B cell (primary cell): ENCODE results near the gene MPP7. TPM values are rescaled to one million over a fixed set of nuclear protein-coding genes. Genes with fewer than 3 reads are reported as not detected.

Source experiments
- ATAC-seq: fragments of 200-7000 bp; cut with Tn5 transposase; one replicate; pipeline ENCODE4 v1.10.0; 2021; ENCODE audit warnings: low read depth, mild to moderate bottlenecking, moderate number of reproducible peaks, moderate library complexity
- CTCF ChIA-PET: fragments of 350-600 bp; sonication (Branson Sonifier 250); formaldehyde crosslinking; loops from one replicate; lab custom pipeline; 2021; ENCODE audit warnings: antibody characterized with exemption, inconsistent platforms; lab: Charles Lee
- POLR2A ChIA-PET: fragments of 350-600 bp; sonication (Branson Sonifier 250); formaldehyde crosslinking; loops from one replicate; lab custom pipeline; 2021; ENCODE audit warnings: antibody characterized with exemption; lab: Charles Lee
- DNase-seq: peaks from one replicate; pipeline ENCODE4 v3.0.0; 2013
- H2AFZ ChIP-seq: 2 replicates; pipeline ENCODE4 v1.6.1; 2012; ENCODE audit warnings: mild to moderate bottlenecking, low read depth, low read length; ENCODE audit not compliant: insufficient read depth, poor library complexity, severe bottlenecking
- H3K27ac ChIP-seq, 2 donors: 1 replicate in 1 of 2; 2 replicates in 1 of 2; pipeline ENCODE4 v1.5.1; 2012 to 2013; ENCODE audit warnings: low read length in 2 of 2, mild to moderate bottlenecking in 2 of 2, moderate library complexity in 1 of 2
- H3K27me3 ChIP-seq, 4 experiments: fragments of 200-600 bp in 1 of 4; sonication (generic) in 1 of 4; replicated peaks in 1 of 4; 1 replicate in 2 of 4; 2 replicates in 2 of 4; pipeline versions ENCODE4 v1.6.1 to v1.7.0; 2013 to 2016; ENCODE audit warnings: low read length in 3 of 4, mild to moderate bottlenecking in 2 of 4, mixed read lengths in 1 of 4, moderate library complexity in 1 of 4; ENCODE audit not compliant: insufficient read depth in 4 of 4, control insufficient read depth in 3 of 4; ENCODE audit errors: control extremely low read depth in 1 of 4
- H3K36me3 ChIP-seq, 2 experiments: replicated peaks in 1 of 2; 1 replicate in 1 of 2; 2 replicates in 1 of 2; pipeline versions ENCODE4 v1.6.1 to v1.7.1; 2013; ENCODE audit warnings: low read length in 1 of 2; ENCODE audit not compliant: insufficient read depth in 2 of 2, control insufficient read depth in 1 of 2; ENCODE audit errors: control extremely low read depth in 1 of 2, extremely low read depth in 1 of 2
- H3K4me1 ChIP-seq, 2 donors: fragments of 200-600 bp in 1 of 2; sonication (generic) in 1 of 2; 1 replicate in 1 of 2; 2 replicates in 1 of 2; pipeline versions ENCODE4 v1.5.1 to v1.6.1; 2013 to 2017; ENCODE audit warnings: low read length in 2 of 2; ENCODE audit not compliant: control insufficient read depth in 2 of 2, insufficient read depth in 2 of 2
- H3K4me2 ChIP-seq: replicated peaks from 2 replicates; pipeline ENCODE3; 2012; ENCODE audit warnings: mild to moderate bottlenecking, low read depth, low read length; ENCODE audit not compliant: poor library complexity, severe bottlenecking
- H3K4me3 ChIP-seq, 5 experiments: fragments of 200-600 bp in 1 of 5; sonication (generic) in 1 of 5; 1 replicate in 3 of 5; 2 replicates in 2 of 5; pipeline versions ENCODE4 v1.5.1 to v1.7.0; 2011 to 2016; ENCODE audit warnings: low read length in 4 of 5, mild to moderate bottlenecking in 4 of 5, low read depth in 2 of 5, control low read depth in 1 of 5, moderate library complexity in 1 of 5; ENCODE audit not compliant: insufficient read depth in 1 of 5; ENCODE audit errors: control extremely low read depth in 1 of 5, extremely low read depth in 1 of 5
- H3K79me2 ChIP-seq: fragments of 200-600 bp; sonication (generic); one replicate; pipeline ENCODE4 v1.6.0; 2016; ENCODE audit warnings: low read length; ENCODE audit not compliant: control insufficient read depth, insufficient read depth
- H3K9ac ChIP-seq: fragments of 200-600 bp; sonication (generic); 2 replicates; pipeline ENCODE4 v1.6.1; 2017; ENCODE audit warnings: mild to moderate bottlenecking, low read length, moderate library complexity
- H3K9me3 ChIP-seq, 3 donors: one replicate each; pipeline versions ENCODE4 v1.6.1 to v1.7.1; 2013; ENCODE audit warnings: low read length in 2 of 3; ENCODE audit not compliant: control insufficient read depth in 2 of 3, insufficient read depth in 1 of 3; ENCODE audit errors: control extremely low read depth in 1 of 3
- H4K20me1 ChIP-seq: 2 replicates; pipeline ENCODE4 v1.6.0; 2012; ENCODE audit warnings: mild to moderate bottlenecking, low read length; ENCODE audit not compliant: insufficient read depth, control insufficient read depth, poor library complexity, severe bottlenecking
- H3K27ac Mint-ChIP-seq: one replicate; pipeline ENCODE4 v1.8.0; 2021; ENCODE audit warnings: mixed read lengths
- H3K27me3 Mint-ChIP-seq: one replicate; pipeline ENCODE4 v1.8.0; 2021; ENCODE audit warnings: mixed read lengths
- H3K4me1 Mint-ChIP-seq: one replicate; pipeline ENCODE4 v1.8.0; 2021; ENCODE audit warnings: mixed read lengths
- H3K4me3 Mint-ChIP-seq: one replicate; pipeline ENCODE4 v1.8.0; 2021; ENCODE audit warnings: mixed read lengths
- H3K9me3 Mint-ChIP-seq: one replicate; pipeline ENCODE4 v1.8.0; 2022; ENCODE audit warnings: mixed read lengths; ENCODE audit not compliant: insufficient read depth
- EZH2 ChIP-seq: IDR thresholded peaks from 2 replicates; pipeline ENCODE4 v1.6.1; 2012; ENCODE audit warnings: borderline replicate concordance, low read depth, mild to moderate bottlenecking, moderate library complexity, low read length; ENCODE audit not compliant: insufficient read depth, poor library complexity, severe bottlenecking
- WGBS: methylation state at CpG from one replicate; pipeline ENCODE4 v1.1.5; 2013; ENCODE audit warnings: missing lambda C conversion rate; ENCODE audit not compliant: insufficient coverage; 5-methylcytosine and 5-hydroxymethylcytosine counted together
- intact Hi-C: fragments of 100-400 bp; cut with micrococcal nuclease; formaldehyde crosslinking; loops from one replicate; pipeline ENCODE4 v1.10.0; 2022
- polyA plus RNA-seq: library from polyadenylated mRNA; depleted of rRNA; stranded (reverse); fragments of >200 nt; gene quantifications from 2 replicates; pipeline ENCODE4 v1.2.3, GENCODE V29; 2012
- total RNA-seq, 2 donors: library from RNA; stranded (reverse); fragments of 120-200 nt in 1 of 2; gene quantifications; 1 replicate in 1 of 2; 2 replicates in 1 of 2; pipeline versions ENCODE4 v1.2.3 to v1.2.4, GENCODE V29; 2013 to 2022
- TF ChIP-seq, protein P1 (sequence below): fragments of 200-600 bp; IDR thresholded peaks from one replicate; pipeline ENCODE4 v1.8.0; 2022; ENCODE audit warnings: antibody characterized with exemption, mild to moderate bottlenecking

The MPP7 gene
- total and polyA plus RNA-seq, 2 donors (not counting 1 experiment from before 2014, with no cell fraction given), result 2.1 to 13.1 TPM

DNA sequence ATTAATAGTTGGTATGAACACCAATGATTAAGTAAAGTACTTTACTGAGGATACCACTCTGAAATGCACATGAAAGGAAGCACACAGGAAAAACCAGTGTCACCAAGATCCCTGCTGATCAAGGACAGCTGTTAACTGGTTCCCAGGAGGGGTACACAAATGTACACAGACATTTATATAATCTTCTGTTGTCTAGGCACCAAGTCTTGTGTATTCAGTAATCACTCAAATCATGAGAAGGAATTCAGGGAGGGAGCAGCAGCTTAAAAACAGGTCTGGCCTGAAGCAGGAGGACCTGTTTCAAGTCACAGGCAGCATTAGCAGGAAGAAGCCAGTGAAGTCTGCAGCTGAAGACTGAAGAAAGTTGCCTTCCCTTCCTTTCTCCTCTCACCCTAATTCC lies 18.7 kb downstream of the MPP7 start:
- TF ChIP-seq, protein P1, sequence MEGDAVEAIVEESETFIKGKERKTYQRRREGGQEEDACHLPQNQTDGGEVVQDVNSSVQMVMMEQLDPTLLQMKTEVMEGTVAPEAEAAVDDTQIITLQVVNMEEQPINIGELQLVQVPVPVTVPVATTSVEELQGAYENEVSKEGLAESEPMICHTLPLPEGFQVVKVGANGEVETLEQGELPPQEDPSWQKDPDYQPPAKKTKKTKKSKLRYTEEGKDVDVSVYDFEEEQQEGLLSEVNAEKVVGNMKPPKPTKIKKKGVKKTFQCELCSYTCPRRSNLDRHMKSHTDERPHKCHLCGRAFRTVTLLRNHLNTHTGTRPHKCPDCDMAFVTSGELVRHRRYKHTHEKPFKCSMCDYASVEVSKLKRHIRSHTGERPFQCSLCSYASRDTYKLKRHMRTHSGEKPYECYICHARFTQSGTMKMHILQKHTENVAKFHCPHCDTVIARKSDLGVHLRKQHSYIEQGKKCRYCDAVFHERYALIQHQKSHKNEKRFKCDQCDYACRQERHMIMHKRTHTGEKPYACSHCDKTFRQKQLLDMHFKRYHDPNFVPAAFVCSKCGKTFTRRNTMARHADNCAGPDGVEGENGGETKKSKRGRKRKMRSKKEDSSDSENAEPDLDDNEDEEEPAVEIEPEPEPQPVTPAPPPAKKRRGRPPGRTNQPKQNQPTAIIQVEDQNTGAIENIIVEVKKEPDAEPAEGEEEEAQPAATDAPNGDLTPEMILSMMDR, result no peak
- no peak for TF ChIP-seq EZH2
- no peak overlapping the region for H3K9ac ChIP-seq
- H3K9me3 Mint-ChIP-seq, result no peaks in the 10 kb centered on the region
- H4K20me1 ChIP-seq, result no peaks in the 10 kb centered on the region
- no peaks in the 10 kb centered on the region for H3K27me3 ChIP-seq
- no peak overlapping the region for H3K4me3 Mint-ChIP-seq
- no peaks in the 10 kb centered on the region for H3K27me3 Mint-ChIP-seq
- no peak overlapping the region for H2AFZ ChIP-seq
- H3K4me2 ChIP-seq, result no peak overlapping the region
- H3K36me3 ChIP-seq, result no peaks in the 10 kb centered on the region
- CTCF ChIA-PET, result no interaction called here
- H3K4me1 ChIP-seq, result peaks cover 9 to 10% of the 10 kb centered on the region in 2 donors
- ATAC-seq (no peak), DNase-seq (no peak)
- H3K27ac Mint-ChIP-seq, result no peak overlapping the region
- peaks cover 17% of the 10 kb centered on the region for H3K4me1 Mint-ChIP-seq
- POLR2A ChIA-PET, result no interaction called here
- no peaks in the 10 kb centered on the region for H3K9me3 ChIP-seq
- no peak overlapping the region for H3K27ac ChIP-seq
- intact Hi-C loops, result no loop called here
- H3K79me2 ChIP-seq, result no peaks in the 10 kb centered on the region
- H3K4me3 ChIP-seq, result no peak overlapping the region

DNA sequence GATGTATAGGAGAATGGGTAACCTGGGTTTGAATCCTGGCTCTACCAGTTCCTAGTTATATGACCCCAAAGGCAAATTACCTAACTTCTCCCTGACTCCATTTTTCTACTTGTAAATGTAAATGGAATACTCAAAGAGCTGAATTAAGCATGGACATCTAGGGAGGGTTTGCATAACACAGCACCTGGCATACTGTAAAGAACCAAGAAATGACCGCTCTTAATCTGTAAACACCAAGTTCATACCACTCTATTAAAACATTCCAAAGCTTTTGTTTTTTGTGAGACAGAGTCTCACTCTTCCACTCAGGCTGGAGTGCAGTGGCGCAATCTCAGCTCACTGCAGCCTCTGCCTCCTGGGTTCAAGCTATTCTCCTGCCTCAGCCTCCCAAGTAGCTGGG lies 19.6 kb downstream of the MPP7 start:
- H3K36me3 ChIP-seq, result no peaks in the 10 kb centered on the region
- WGBS, result 100% methylated on average over 1 of the region's 2 CpGs
- H3K27ac Mint-ChIP-seq, result no peak overlapping the region
- no peaks in the 10 kb centered on the region for H3K9me3 Mint-ChIP-seq
- no peaks in the 10 kb centered on the region for H3K9me3 ChIP-seq
- ATAC-seq (no peak), DNase-seq (no peak)
- no peak overlapping the region for H3K4me3 ChIP-seq
- H3K27me3 Mint-ChIP-seq, result no peaks in the 10 kb centered on the region
- no peaks in the 10 kb centered on the region for H3K79me2 ChIP-seq
- no peak overlapping the region for H2AFZ ChIP-seq
- peaks cover 17% of the 10 kb centered on the region for H3K4me1 Mint-ChIP-seq
- no peaks in the 10 kb centered on the region for H3K27me3 ChIP-seq
- ChIA-PET POLR2A (interaction anchor here (0.6 kb wide), 1 partner anchor 21 kb away, joined by 3 read pairs; no protein-coding TSS in a partner anchor), CTCF (no interaction called here)
- H3K9ac ChIP-seq, result no peak overlapping the region
- no peak overlapping the region for H3K4me2 ChIP-seq
- no peaks in the 10 kb centered on the region for H4K20me1 ChIP-seq
- no peak overlapping the region for H3K27ac ChIP-seq
- H3K4me3 Mint-ChIP-seq, result no peak overlapping the region
- TF ChIP-seq EZH2, result no peak
- TF ChIP-seq, protein P1, result no peak
- intact Hi-C loops, result no loop called here
- H3K4me1 ChIP-seq, result peaks cover 9 to 10% of the 10 kb centered on the region in 2 donors
